Measurements from ENCODE around the gene PKN2.

The PKN2 gene

GRCh38 chr1:88726697-88727096 lies 42.6 kb downstream of the PKN2 start:
- Histone ChIP-seq H4K20me1 (ENCODE audit: control insufficient read depth, insufficient read depth, low read depth, low read length) (no peaks in the 10 kb centered on the region), H3K4me3 (ENCODE audit: low read length) (no peak overlapping the region), H3K79me2 (ENCODE audit: control insufficient read depth, low read length) (peaks cover 95% of the 10 kb centered on the region), H3K9me2 (replicated peaks; ENCODE audit: control insufficient read depth, low read length) (no peaks in the 10 kb centered on the region), H3K9me3 (ENCODE audit: control insufficient read depth, insufficient read depth, low read length) (no peaks in the 10 kb centered on the region), H3K4me1 (ENCODE audit: control insufficient read depth, low read length) (peaks cover 7% of the 10 kb centered on the region; the same call in 1 of the 2 replicates), H3F3A (ENCODE audit: control insufficient read depth, insufficient read depth) (no peaks in the 10 kb centered on the region), H3K36me3 (ENCODE audit: control insufficient read depth, low read length) (peaks cover 25% of the 10 kb centered on the region), H3K27me3 (ENCODE audit: control insufficient read depth, low read length) (no peaks in the 10 kb centered on the region), H3K4me2 (ENCODE audit: low read length) (no peak overlapping the region), H3K27ac (ENCODE audit: low read depth, low read length) (no peak overlapping the region)
- TF ChIP-seq CTCF (IDR thresholded peaks at IDR 0.05; ENCODE audit: low read depth, low read length, poor library complexity, severe bottlenecking) (no peak), EZH2phosphoT487 (IDR thresholded peaks at IDR 0.05; ENCODE audit: borderline replicate concordance, low read length) (no peak)

DNA sequence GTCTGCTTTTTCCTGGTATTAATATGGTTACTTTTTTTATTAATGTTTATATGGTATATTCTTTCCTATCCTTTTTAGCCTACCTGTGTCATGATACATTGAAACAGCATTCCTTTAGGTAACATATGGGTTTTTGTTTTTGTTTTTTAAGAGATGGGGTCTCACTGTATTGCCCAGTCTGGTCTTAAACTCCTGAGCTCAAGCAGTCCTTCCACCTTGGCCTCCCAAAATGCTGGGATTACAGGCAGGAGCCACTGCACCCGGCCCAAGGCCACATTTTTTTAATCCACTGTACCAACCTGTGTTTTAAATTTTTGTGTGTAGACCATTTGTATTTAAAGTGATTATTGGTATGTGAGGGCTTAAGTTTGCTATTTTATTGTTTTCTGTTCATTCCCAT lies 43.1 kb downstream of the PKN2 start:
- H3F3A ChIP-seq (ENCODE audit: control insufficient read depth, insufficient read depth), result no peaks in the 10 kb centered on the region
- H3K79me2 ChIP-seq (ENCODE audit: control insufficient read depth, low read length), result peaks cover 95% of the 10 kb centered on the region
- H3K36me3 ChIP-seq (ENCODE audit: control insufficient read depth, low read length), result peaks cover 23% of the 10 kb centered on the region
- H3K9me2 ChIP-seq (replicated peaks; ENCODE audit: control insufficient read depth, low read length), result no peaks in the 10 kb centered on the region
- no peak overlapping the region for H3K4me2 ChIP-seq (ENCODE audit: low read length)
- no peaks in the 10 kb centered on the region for H4K20me1 ChIP-seq (ENCODE audit: control insufficient read depth, insufficient read depth, low read depth, low read length)
- no peak overlapping the region for H3K4me3 ChIP-seq (ENCODE audit: low read length)
- H3K27ac ChIP-seq (ENCODE audit: low read depth, low read length), result no peak overlapping the region
- H3K4me1 ChIP-seq (ENCODE audit: control insufficient read depth, low read length), result peaks cover 7% of the 10 kb centered on the region; the same call in 1 of the 2 replicates
- TF ChIP-seq CTCF (IDR thresholded peaks at IDR 0.05; ENCODE audit: low read depth, low read length, poor library complexity, severe bottlenecking) (no peak), EZH2phosphoT487 (IDR thresholded peaks at IDR 0.05; ENCODE audit: borderline replicate concordance, low read length) (no peak)
- H3K9me3 ChIP-seq (ENCODE audit: control insufficient read depth, insufficient read depth, low read length), result no peaks in the 10 kb centered on the region
- H3K27me3 ChIP-seq (ENCODE audit: control insufficient read depth, low read length), result no peaks in the 10 kb centered on the region

DNA sequence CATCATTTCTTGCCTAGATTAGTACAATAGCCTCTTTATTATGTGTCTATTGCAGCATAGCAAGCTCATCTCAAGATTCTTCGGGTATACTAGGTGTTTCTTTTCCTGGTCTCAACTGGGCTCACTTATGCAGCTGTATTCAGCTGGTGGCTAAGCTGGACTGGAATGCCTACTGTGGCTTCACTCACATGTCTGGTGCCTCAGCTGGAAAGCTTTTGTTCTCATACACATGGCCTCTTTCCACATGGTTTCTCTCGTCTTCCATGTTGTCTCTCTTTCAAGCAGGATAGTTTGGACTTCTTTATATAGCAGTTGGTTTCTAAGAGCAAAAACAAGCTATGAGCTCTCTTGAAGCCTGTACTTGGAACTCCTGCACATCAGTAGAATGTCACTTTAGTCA lies 45.2 kb downstream of the PKN2 start:
- Histone ChIP-seq H3K79me2 (ENCODE audit: control insufficient read depth, low read length) (peaks cover 94% of the 10 kb centered on the region), H3K9me3 (ENCODE audit: control insufficient read depth, insufficient read depth, low read length) (no peaks in the 10 kb centered on the region), H4K20me1 (ENCODE audit: control insufficient read depth, insufficient read depth, low read depth, low read length) (no peaks in the 10 kb centered on the region), H3K9me2 (replicated peaks; ENCODE audit: control insufficient read depth, low read length) (no peaks in the 10 kb centered on the region), H3K27me3 (ENCODE audit: control insufficient read depth, low read length) (no peaks in the 10 kb centered on the region), H3K4me2 (ENCODE audit: low read length) (no peak overlapping the region), H3K36me3 (ENCODE audit: control insufficient read depth, low read length) (peaks cover 23% of the 10 kb centered on the region), H3K27ac (ENCODE audit: low read depth, low read length) (no peak overlapping the region), H3K4me3 (ENCODE audit: low read length) (no peak overlapping the region), H3F3A (ENCODE audit: control insufficient read depth, insufficient read depth) (no peaks in the 10 kb centered on the region), H3K4me1 (ENCODE audit: control insufficient read depth, low read length) (peaks cover 7% of the 10 kb centered on the region; the same call in 1 of the 2 replicates)
- TF ChIP-seq CTCF (IDR thresholded peaks at IDR 0.05; ENCODE audit: low read depth, low read length, poor library complexity, severe bottlenecking) (no peak), EZH2phosphoT487 (IDR thresholded peaks at IDR 0.05; ENCODE audit: borderline replicate concordance, low read length) (no peak)
